Bronchial epithelial cell (primary cell): ENCODE results near the gene FARSA. TPM values are rescaled to one million over a fixed set of nuclear protein-coding genes. Genes with fewer than 3 reads are reported as not detected.

ENCODE experiments used
- DNase-seq: peaks from one replicate; pipeline ENCODE4 v3.0.0-alpha.2; 2010; ENCODE audit warnings: low read depth
- FAIRE-seq: peaks from 2 replicates; lab custom pipeline; 2011; peaks lifted over from hg19 to GRCh38; lab: Jason Lieb, UNC
- H3K27me3 ChIP-seq: 2 replicates; pipeline ENCODE4 v1.5.1; 2011; ENCODE audit warnings: low read length; ENCODE audit not compliant: control insufficient read depth, insufficient read depth
- H3K36me3 ChIP-seq: 2 replicates; pipeline ENCODE4 v1.5.1; 2011; ENCODE audit warnings: low read length; ENCODE audit not compliant: control insufficient read depth, insufficient read depth
- H3K4me3 ChIP-seq: 2 replicates; pipeline ENCODE4 v1.5.1; 2011; ENCODE audit warnings: mild to moderate bottlenecking, low read depth, low read length, control low read depth
- total RNA-seq: library from RNA; depleted of rRNA; stranded (reverse); fragments of >200 nt; gene quantifications from 2 replicates; pipeline ENCODE4 v1.2.1, GENCODE V29; 2014
- TF ChIP-seq, protein P1 (sequence below): IDR thresholded peaks from 2 replicates; pipeline ENCODE4 v1.5.1; 2011; ENCODE audit warnings: mild to moderate bottlenecking, moderate library complexity, low read length, control low read depth, inconsistent platforms; ENCODE audit not compliant: insufficient read depth, severe bottlenecking

Gene FARSA
- total RNA-seq, 1 donor from 2014 or later, result 55.5 TPM

DNA sequence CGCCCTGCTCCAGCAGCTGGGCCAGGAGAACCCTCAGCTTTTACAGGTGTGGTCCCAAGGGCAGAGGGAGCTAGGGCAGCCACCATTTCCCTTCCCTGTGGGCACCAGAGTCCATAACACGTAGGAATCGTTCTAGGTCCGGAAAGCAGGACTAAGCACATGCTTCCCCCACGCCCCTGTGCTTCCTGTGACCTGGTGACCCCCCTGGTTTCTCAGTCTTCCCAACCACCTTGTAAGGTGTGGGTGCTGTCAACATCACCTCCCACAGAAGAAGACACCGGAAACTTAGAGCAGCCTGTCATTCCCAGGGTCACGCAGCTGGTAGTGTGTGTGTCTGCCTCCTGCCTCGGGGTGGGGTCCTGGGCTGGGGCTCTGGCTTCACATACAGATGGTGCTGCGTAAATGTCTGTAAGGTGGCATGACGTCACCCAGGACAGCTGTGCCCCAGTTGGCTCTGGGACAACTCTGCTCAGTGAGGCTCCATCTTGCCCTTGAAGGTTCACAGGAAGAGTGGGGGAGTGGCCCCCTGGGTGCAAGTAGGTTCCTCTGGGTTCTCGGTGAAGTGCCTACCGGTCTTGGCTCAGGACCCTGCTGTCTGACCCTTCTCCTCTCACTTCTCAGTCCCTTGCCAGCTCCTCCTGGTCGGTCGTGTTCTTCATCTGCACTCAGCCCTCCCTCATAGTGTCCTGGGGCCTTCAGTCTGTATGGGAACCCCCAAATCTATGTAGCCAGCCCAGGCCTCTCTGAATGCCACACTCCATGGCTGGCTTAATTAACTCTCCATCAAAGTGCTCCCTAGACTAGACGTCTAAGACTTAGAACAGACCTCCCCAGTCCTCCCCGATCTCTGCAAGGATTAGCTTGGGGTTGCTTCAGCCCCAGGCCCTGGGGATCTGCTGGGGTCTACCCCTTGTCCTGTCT, 16.1 kb upstream of the FARSA start:
- DNase-seq, result no peak

DNA sequence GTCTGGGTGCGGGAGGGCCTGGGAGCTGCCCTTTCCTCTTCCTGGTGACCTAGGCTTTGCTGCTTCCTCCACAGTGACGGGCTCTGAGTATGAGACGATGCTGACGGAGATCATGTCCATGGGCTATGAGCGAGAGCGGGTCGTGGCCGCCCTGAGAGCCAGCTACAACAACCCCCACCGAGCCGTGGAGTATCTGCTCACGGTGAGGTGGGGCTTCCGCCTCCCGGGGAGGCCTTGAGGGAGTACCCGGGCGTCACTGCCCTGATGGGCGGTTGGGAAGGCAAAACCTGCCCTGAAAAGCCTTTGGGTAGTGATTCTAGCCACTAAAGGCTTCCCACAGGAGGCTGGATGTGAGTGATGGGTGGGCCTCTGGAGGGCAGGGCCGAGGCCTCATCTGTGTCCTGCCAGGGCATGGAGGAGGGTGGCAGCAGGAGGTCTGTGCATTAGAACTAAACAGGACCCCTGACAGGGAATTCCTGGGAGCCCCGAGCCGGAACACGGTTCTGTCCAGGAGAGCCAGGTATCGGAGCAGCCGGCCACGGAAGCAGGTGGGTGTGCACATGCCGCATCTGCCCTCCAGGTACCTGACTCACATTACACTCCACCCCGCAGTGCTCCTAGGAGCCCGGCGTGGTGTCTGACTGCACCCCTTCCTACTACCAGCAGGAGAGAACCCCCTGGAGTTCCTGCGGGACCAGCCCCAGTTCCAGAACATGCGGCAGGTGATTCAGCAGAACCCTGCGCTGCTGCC, 15.3 kb upstream of the FARSA start:
- Histone ChIP-seq H3K4me3 (no peak overlapping the region), H3K27me3 (no peaks in the 10 kb centered on the region), H3K36me3 (peaks cover 36% of the 10 kb centered on the region)
- DNase-seq, result no peak
- no peak for FAIRE-seq
- TF ChIP-seq, protein P1, sequence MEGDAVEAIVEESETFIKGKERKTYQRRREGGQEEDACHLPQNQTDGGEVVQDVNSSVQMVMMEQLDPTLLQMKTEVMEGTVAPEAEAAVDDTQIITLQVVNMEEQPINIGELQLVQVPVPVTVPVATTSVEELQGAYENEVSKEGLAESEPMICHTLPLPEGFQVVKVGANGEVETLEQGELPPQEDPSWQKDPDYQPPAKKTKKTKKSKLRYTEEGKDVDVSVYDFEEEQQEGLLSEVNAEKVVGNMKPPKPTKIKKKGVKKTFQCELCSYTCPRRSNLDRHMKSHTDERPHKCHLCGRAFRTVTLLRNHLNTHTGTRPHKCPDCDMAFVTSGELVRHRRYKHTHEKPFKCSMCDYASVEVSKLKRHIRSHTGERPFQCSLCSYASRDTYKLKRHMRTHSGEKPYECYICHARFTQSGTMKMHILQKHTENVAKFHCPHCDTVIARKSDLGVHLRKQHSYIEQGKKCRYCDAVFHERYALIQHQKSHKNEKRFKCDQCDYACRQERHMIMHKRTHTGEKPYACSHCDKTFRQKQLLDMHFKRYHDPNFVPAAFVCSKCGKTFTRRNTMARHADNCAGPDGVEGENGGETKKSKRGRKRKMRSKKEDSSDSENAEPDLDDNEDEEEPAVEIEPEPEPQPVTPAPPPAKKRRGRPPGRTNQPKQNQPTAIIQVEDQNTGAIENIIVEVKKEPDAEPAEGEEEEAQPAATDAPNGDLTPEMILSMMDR, result no peak

More for the DNA sequence above, 16.1 kb upstream of the FARSA start:
- FAIRE-seq, result no peak
- TF ChIP-seq, protein P1, result no peak
- Histone ChIP-seq H3K36me3 (peaks cover 40% of the 10 kb centered on the region), H3K27me3 (no peaks in the 10 kb centered on the region), H3K4me3 (no peak overlapping the region)

DNA sequence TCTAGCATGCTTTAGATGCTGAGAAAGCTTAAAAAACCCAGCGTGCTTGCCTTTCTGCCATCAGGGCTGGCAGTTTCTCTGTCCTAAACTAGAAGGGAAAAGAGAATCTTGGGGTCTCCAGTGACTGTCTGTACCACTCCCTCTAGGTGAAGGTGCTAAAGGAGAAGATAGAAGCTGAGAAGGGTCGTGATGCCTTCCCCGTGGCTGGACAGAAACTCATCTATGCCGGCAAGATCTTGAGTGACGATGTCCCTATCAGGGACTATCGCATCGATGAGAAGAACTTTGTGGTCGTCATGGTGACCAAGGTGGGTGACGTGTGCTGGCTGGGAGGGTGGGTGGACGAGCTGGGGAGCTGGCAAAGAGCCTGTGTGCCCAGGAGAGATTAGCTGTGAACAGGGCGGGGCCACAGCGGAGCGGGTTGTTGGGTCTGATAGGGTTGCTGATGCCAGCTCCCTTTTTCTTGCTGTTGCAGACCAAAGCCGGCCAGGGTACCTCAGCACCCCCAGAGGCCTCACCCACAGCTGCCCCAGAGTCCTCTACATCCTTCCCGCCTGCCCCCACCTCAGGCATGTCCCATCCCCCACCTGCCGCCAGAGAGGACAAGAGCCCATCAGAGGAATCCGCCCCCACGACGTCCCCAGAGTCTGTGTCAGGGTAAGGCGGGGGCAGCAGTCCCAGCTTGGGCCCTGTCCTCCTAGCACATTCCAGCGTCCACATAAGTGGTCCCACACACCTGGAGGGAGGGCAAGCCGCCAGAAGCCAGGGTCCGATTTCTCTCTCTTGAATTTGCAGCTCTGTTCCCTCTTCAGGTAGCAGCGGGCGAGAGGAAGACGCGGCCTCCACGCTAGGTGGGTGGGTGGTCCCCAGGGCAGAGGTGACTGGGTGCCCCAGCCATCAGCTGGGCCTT, 14.4 kb upstream of the FARSA start:
- Histone ChIP-seq H3K4me3 (no peak overlapping the region), H3K36me3 (peaks cover 37% of the 10 kb centered on the region), H3K27me3 (no peaks in the 10 kb centered on the region)
- FAIRE-seq, result no peak
- TF ChIP-seq, protein P1, result no peak
- no peak for DNase-seq

DNA sequence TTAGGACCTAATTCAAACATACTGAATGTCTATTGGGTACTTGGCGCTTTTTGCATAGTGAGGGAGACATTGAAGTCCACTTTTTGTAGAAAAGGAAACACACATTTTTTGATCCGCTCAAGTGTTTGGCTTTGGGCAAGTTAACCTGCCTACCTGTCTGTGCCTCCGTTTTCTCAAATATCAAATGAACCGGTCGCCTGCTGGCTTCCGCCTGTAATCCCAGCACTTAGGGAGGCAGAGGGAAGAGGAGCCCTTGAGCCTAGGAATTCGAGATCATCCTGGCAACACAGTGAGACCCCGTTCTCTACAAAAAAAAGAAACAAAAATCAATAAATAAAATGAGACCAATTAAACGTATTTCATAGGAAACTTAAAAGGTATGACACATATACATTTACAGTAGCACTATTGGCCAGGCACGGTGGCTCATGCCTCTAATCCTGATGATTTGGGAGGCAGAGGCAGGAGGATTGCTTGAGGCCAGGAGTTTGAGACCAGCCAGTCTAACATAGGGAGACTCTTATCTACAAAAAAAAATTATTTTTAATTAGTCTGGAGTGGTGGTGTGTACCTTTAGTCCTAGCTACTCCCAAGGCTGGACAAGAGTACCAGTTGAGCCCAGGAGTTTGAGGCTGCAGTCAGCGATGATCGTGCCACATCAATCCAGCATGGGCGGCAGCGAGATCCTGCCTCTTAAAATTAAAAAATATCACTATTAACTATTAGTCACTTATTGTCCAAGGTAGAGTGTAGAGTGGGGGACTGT, 13.4 kb upstream of the FARSA start:
- DNase-seq (no peak), FAIRE-seq (no peak)
- Histone ChIP-seq H3K27me3 (no peaks in the 10 kb centered on the region), H3K4me3 (peak overlapping the region; percentile 63), H3K36me3 (peaks cover 34% of the 10 kb centered on the region)
- TF ChIP-seq, protein P1, result no peak
